ENCODE results near the gene RASD2.

GRCh38 chr22:35560366-35560765 lies 19.7 kb downstream of the RASD2 start:
- no peak for TF ChIP-seq CTCF (IDR thresholded peaks at IDR 0.05; ENCODE audit: low read depth, low read length)
- no peak for TF ChIP-seq POLR2A (IDR thresholded peaks at IDR 0.05; ENCODE audit: extremely low read depth, insufficient read length)
- TF ChIP-seq MYC (IDR thresholded peaks at IDR 0.05; ENCODE audit: low read depth, low read length), result no peak

Measured in NB4 (cell line).